ENCODE results near the gene ZNF275.
"Not testable (repeated sequence)": the region's sequence is repeated elsewhere in the genome, so short reads cannot be mapped to it uniquely, and the experiment has no call there.

ZNF275 gene

GRCh38 chrX:153333821-153334653 lies at the start of gene ZNF275:
ZNF275 (plus strand) TSS chrX:153334153; CDS start chrX:153336680, 2,527 bp downstream.
- in situ Hi-C loops (cut with HindIII; ENCODE audit: low pct_ligation_motif_present, low sequenced_read_pairs): no loop called here
- peak; percentile 39 for DNase-seq
- peak within 1 kb of the TSS; percentile 80 for H3K27ac ChIP-seq

GRCh38 chrX:153285678-153286077 lies 48.3 kb upstream of the ZNF275 start:
- in situ Hi-C loops (cut with HindIII; ENCODE audit: low pct_ligation_motif_present, low sequenced_read_pairs); DNase-seq; H3K4me3 ChIP-seq (ENCODE audit: low read depth, low read length); H3K27ac ChIP-seq; H3K36me3 ChIP-seq (replicated peaks); H3K27me3 ChIP-seq (replicated peaks): not testable (repeated sequence)

More at GRCh38 chrX:153333821-153334653, at the start of gene ZNF275:
- peaks cover 2% of the 10 kb centered on the region for H3K36me3 ChIP-seq (replicated peaks)
- no peaks in the 10 kb centered on the region for H3K27me3 ChIP-seq (replicated peaks)
- TF ChIP-seq CTCF (IDR thresholded peaks at IDR 0.05; ENCODE audit: low read depth, low read length, missing control alignments): no peak
- peak within 1 kb of the TSS; percentile 75 for H3K4me3 ChIP-seq (ENCODE audit: low read depth, low read length)

- in situ Hi-C loops (cut with HindIII; ENCODE audit: low pct_ligation_motif_present, low sequenced_read_pairs); DNase-seq; H3K36me3 ChIP-seq (replicated peaks); H3K4me3 ChIP-seq (ENCODE audit: low read depth, low read length); H3K27me3 ChIP-seq (replicated peaks); H3K27ac ChIP-seq: not testable (repeated sequence)
These were observed 45.1 kb upstream of the ZNF275 start for GRCh38 chrX:153288807-153289206.

- not testable (repeated sequence) for H3K36me3 ChIP-seq (replicated peaks)
These were observed 40.4 kb upstream of the ZNF275 start for GRCh38 chrX:153293485-153294071.

GRCh38 chrX:153297376-153297775 lies 36.6 kb upstream of the ZNF275 start:
- no peaks in the 10 kb centered on the region for H3K27me3 ChIP-seq (replicated peaks)
- no peak for TF ChIP-seq CTCF (IDR thresholded peaks at IDR 0.05; ENCODE audit: low read depth, low read length, missing control alignments)
- H3K36me3 ChIP-seq (replicated peaks): no peaks in the 10 kb centered on the region
- no peak overlapping the region for H3K4me3 ChIP-seq (ENCODE audit: low read depth, low read length)
- H3K27ac ChIP-seq: no peak overlapping the region
- in situ Hi-C loops (cut with HindIII; ENCODE audit: low pct_ligation_motif_present, low sequenced_read_pairs): no loop called here
- no peak for DNase-seq

More at GRCh38 chrX:153293485-153294071, 40.4 kb upstream of the ZNF275 start:
- DNase-seq; in situ Hi-C loops (cut with HindIII; ENCODE audit: low pct_ligation_motif_present, low sequenced_read_pairs); H3K4me3 ChIP-seq (ENCODE audit: low read depth, low read length); H3K27me3 ChIP-seq (replicated peaks); H3K27ac ChIP-seq: not testable (repeated sequence)

GRCh38 chrX:153299855-153300254 lies 34.1 kb upstream of the ZNF275 start:
- TF ChIP-seq CTCF (IDR thresholded peaks at IDR 0.05; ENCODE audit: low read depth, low read length, missing control alignments): no peak
- H3K36me3 ChIP-seq (replicated peaks): no peaks in the 10 kb centered on the region
- DNase-seq: no peak
- H3K4me3 ChIP-seq (ENCODE audit: low read depth, low read length): no peak overlapping the region
- H3K27me3 ChIP-seq (replicated peaks): no peaks in the 10 kb centered on the region
- H3K27ac ChIP-seq: no peak overlapping the region
- in situ Hi-C loops (cut with HindIII; ENCODE audit: low pct_ligation_motif_present, low sequenced_read_pairs): no loop called here

- no peak for DNase-seq
- Histone ChIP-seq H3K27me3 (replicated peaks) (no peaks in the 10 kb centered on the region), H3K36me3 (replicated peaks) (no peaks in the 10 kb centered on the region), H3K4me3 (ENCODE audit: low read depth, low read length) (no peak overlapping the region), H3K27ac (no peak overlapping the region)
- in situ Hi-C loops (cut with HindIII; ENCODE audit: low pct_ligation_motif_present, low sequenced_read_pairs): no loop called here
- TF ChIP-seq CTCF (IDR thresholded peaks at IDR 0.05; ENCODE audit: low read depth, low read length, missing control alignments): no peak
These were observed 32.2 kb upstream of the ZNF275 start for GRCh38 chrX:153301746-153302145.

Data from brain microvascular endothelial cell (primary cell).